ENCODE measurements around the gene ADRA2B.
"Not testable (repeated sequence)": the region's sequence is repeated elsewhere in the genome, so short reads cannot be mapped to it uniquely, and the experiment has no call there.

GRCh38 chr2:96067098-96067660 is 49.2 kb downstream of the ADRA2B start:
- TF ChIP-seq, protein P1, sequence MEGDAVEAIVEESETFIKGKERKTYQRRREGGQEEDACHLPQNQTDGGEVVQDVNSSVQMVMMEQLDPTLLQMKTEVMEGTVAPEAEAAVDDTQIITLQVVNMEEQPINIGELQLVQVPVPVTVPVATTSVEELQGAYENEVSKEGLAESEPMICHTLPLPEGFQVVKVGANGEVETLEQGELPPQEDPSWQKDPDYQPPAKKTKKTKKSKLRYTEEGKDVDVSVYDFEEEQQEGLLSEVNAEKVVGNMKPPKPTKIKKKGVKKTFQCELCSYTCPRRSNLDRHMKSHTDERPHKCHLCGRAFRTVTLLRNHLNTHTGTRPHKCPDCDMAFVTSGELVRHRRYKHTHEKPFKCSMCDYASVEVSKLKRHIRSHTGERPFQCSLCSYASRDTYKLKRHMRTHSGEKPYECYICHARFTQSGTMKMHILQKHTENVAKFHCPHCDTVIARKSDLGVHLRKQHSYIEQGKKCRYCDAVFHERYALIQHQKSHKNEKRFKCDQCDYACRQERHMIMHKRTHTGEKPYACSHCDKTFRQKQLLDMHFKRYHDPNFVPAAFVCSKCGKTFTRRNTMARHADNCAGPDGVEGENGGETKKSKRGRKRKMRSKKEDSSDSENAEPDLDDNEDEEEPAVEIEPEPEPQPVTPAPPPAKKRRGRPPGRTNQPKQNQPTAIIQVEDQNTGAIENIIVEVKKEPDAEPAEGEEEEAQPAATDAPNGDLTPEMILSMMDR (conservative IDR thresholded peaks at IDR 0.05 in 1 of 2, IDR thresholded peaks at IDR 0.05 in 1 of 2; ENCODE audit: low read depth in 1 of 2, low read length in 2 of 2) = not testable (repeated sequence)
- not testable (repeated sequence) for TF ChIP-seq EZH2 (IDR thresholded peaks at IDR 0.05; ENCODE audit: low read length, missing control alignments)
